NOMO-1 treated with dmso at 0.1 percent for 144 hours (cell line): ENCODE data around the gene FUNDC2.

Experiments
- DNase-seq: peaks from one replicate; lab custom pipeline; 2025; ENCODE audit not compliant: unreplicated experiment; lab: John Stamatoyannopoulos, UW

FUNDC2 gene

GRCh38 chrX:155069414-155069813, 42.8 kb downstream of the FUNDC2 start:
- no peak for DNase-seq

- no peak for DNase-seq
Observed at GRCh38 chrX:155070038-155070437, 43.4 kb downstream of the FUNDC2 start.

DNA sequence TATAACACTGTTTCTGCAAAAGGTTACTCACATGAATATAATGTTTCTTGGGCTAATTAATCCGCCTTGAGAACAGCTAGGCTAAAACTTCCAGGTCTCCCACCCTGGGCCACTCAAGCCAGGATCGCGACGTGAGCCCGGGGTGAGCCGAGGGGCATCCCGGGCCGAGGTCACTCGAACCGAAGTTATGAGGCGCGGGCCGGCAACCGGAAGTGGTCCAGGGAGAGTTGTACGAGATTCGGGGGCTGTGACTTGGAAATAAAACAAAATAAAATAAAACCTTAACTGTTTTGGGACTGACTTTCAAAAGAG, 44.0 kb downstream of the FUNDC2 start:
- DNase-seq: no peak

- DNase-seq: peak; percentile 52
Observed at GRCh38 chrX:155070975-155071693, 44.5 kb downstream of the FUNDC2 start, which contains the start of the genes BRCC3, CMC4 and MTCP1. BRCC3 (plus strand) TSS chrX:155071508; CDS start chrX:155071528, 20 bp downstream. CMC4 (minus strand) TSS chrX:155071136; CDS start chrX:155064023, 7,113 bp downstream. MTCP1 (minus strand) TSS chrX:155071136; CDS start chrX:155066010, 5,126 bp downstream.

- no peak for DNase-seq
Observed at GRCh38 chrX:155071694-155072280, 45.1 kb downstream of the FUNDC2 start.

DNA sequence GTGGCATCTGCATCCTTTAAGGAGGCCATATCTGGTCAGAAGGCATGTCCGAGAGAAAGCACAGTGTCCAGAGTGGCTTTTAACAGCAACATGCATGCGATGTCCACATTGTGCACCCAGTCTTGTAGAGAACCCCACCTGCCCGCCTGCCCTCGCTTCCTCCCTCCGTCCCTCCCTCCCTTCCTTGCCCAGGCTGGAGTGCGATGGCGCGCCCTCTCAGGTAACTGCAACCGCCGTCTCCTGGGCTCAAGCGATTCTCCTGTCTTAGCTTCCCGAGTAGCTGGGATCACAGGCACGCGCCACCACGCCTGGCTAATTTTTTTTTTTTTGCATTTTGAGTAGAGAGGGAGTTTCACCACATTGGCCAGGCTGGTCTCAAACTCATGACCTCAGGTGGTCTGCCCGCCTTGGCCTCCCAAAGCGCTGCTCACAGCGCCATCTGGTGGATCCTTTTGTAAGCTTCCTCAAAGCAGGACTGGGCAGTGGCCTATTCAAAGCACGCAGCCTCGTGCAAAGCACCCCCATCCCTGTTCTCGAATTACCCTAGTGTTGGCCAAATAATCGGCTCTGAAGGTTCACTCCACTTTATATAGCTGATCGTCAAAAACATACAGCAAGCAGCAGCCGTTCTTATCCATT, 59.7 kb downstream of the FUNDC2 start:
- DNase-seq: no peak

- DNase-seq: no peak
Observed at GRCh38 chrX:155086961-155087735, 60.5 kb downstream of the FUNDC2 start.

- DNase-seq: no peak
Observed at GRCh38 chrX:155094468-155095061, 67.9 kb downstream of the FUNDC2 start.

GRCh38 chrX:155105919-155106318, 79.3 kb downstream of the FUNDC2 start:
- DNase-seq: no peak

- no peak for DNase-seq
Observed at GRCh38 chrX:155108427-155108826, 81.8 kb downstream of the FUNDC2 start.
